Astrocyte (in vitro differentiated cells and primary cell): Measurements from ENCODE around the gene NAV2. TPM values are rescaled to one million over a fixed set of nuclear protein-coding genes. Genes with fewer than 3 reads are reported as not detected.

Experiments used
- DNase-seq: peaks from one replicate; pipeline ENCODE4 v3.0.0-alpha.2; 2010; ENCODE audit warnings: low read depth
- FAIRE-seq: peaks from 2 replicates; lab custom pipeline; 2011; peaks lifted over from hg19 to GRCh38; lab: Jason Lieb, UNC
- H2AFZ ChIP-seq: 2 replicates; pipeline ENCODE4 v1.6.0; 2012; ENCODE audit warnings: low read depth, low read length, inconsistent platforms
- H3K27ac ChIP-seq: 2 replicates; pipeline ENCODE4 v1.5.1; 2011; ENCODE audit warnings: low read depth, low read length, inconsistent platforms
- H3K27me3 ChIP-seq: 2 replicates; pipeline ENCODE4 v1.6.0; 2011; ENCODE audit warnings: low read length, inconsistent platforms; ENCODE audit not compliant: insufficient read depth
- H3K36me3 ChIP-seq: 2 replicates; pipeline ENCODE4 v1.5.1; 2011; ENCODE audit warnings: low read length, inconsistent platforms; ENCODE audit not compliant: insufficient read depth
- H3K4me1 ChIP-seq: 2 replicates; pipeline ENCODE4 v1.5.1; 2011; ENCODE audit warnings: low read length, inconsistent platforms; ENCODE audit not compliant: insufficient read depth
- H3K4me2 ChIP-seq: 2 replicates; pipeline ENCODE4 v1.6.0; 2012; ENCODE audit warnings: low read length, inconsistent platforms
- H3K4me3 ChIP-seq: 2 replicates; pipeline ENCODE4 v1.5.1; 2011; ENCODE audit warnings: low read depth, mild to moderate bottlenecking, low read length, inconsistent platforms; ENCODE audit not compliant: insufficient read depth
- H3K79me2 ChIP-seq: 2 replicates; pipeline ENCODE4 v1.6.0; 2012; ENCODE audit warnings: mild to moderate bottlenecking, low read length, inconsistent platforms; ENCODE audit not compliant: insufficient read depth
- H3K9ac ChIP-seq: 2 replicates; pipeline ENCODE4 v1.6.0; 2012; ENCODE audit warnings: mild to moderate bottlenecking, low read length, inconsistent platforms
- H3K9me3 ChIP-seq: 2 replicates; pipeline ENCODE4 v1.5.1; 2012; ENCODE audit warnings: low read depth, mild to moderate bottlenecking, low read length, inconsistent platforms; ENCODE audit not compliant: insufficient read depth
- H4K20me1 ChIP-seq: 2 replicates; pipeline ENCODE4 v1.6.0; 2012; ENCODE audit warnings: low read length, inconsistent platforms; ENCODE audit not compliant: insufficient read depth
- H3K27ac Mint-ChIP-seq: one replicate; pipeline ENCODE4 v1.8.0; 2021; ENCODE audit warnings: mild to moderate bottlenecking, mixed read lengths; ENCODE audit not compliant: unreplicated experiment
- H3K27me3 Mint-ChIP-seq: one replicate; pipeline ENCODE4 v1.8.0; 2021; ENCODE audit warnings: low read depth, mixed read lengths; ENCODE audit not compliant: unreplicated experiment
- H3K36me3 Mint-ChIP-seq: one replicate; pipeline ENCODE4 v1.8.0; 2021; ENCODE audit warnings: low read depth, mixed read lengths; ENCODE audit not compliant: unreplicated experiment
- H3K4me1 Mint-ChIP-seq: one replicate; pipeline ENCODE4 v1.8.0; 2021; ENCODE audit warnings: low read depth, mixed read lengths; ENCODE audit not compliant: unreplicated experiment
- H3K4me3 Mint-ChIP-seq: one replicate; pipeline ENCODE4 v1.8.0; 2021; ENCODE audit warnings: mild to moderate bottlenecking, moderate library complexity, mixed read lengths; ENCODE audit not compliant: unreplicated experiment
- H3K9me3 Mint-ChIP-seq: one replicate; pipeline ENCODE4 v1.8.0; 2021; ENCODE audit warnings: mild to moderate bottlenecking, mixed read lengths; ENCODE audit not compliant: unreplicated experiment
- CTCF ChIP-seq: IDR thresholded peaks from 2 replicates; pipeline ENCODE4 v1.5.1; 2011; ENCODE audit warnings: low read depth, mild to moderate bottlenecking, inconsistent platforms, low read length, moderate library complexity; ENCODE audit not compliant: insufficient read depth
- EZH2 ChIP-seq: IDR thresholded peaks from 2 replicates; pipeline ENCODE4 v1.6.1; 2012; ENCODE audit warnings: mild to moderate bottlenecking, low read length, inconsistent platforms; ENCODE audit not compliant: insufficient read depth
- total RNA-seq: library from RNA; stranded (reverse); gene quantifications from 2 replicates; pipeline ENCODE4 v1.2.1, GENCODE V29; 2021

NAV2 gene
- total RNA-seq, 1 donor from 2014 or later = 20.6 TPM

GRCh38 chr11:20020198-20020597 is 307.6 kb downstream of the NAV2 start:
- Mint-ChIP-seq H3K36me3 (no peaks in the 10 kb centered on the region), H3K4me3 (no peak overlapping the region), H3K27ac (no peak overlapping the region), H3K4me1 (peaks cover 38% of the 10 kb centered on the region), H3K27me3 (no peaks in the 10 kb centered on the region), H3K9me3 (peaks cover 2% of the 10 kb centered on the region)
- FAIRE-seq (no peak), DNase-seq (no peak)
- peaks cover 10% of the 10 kb centered on the region for H3K4me1 ChIP-seq
- no peak overlapping the region for H3K9ac ChIP-seq
- no peak overlapping the region for H3K4me2 ChIP-seq
- no peak overlapping the region for H3K4me3 ChIP-seq
- H3K27me3 ChIP-seq = no peaks in the 10 kb centered on the region
- H4K20me1 ChIP-seq = no peaks in the 10 kb centered on the region
- H3K79me2 ChIP-seq = peaks cover 5% of the 10 kb centered on the region
- no peaks in the 10 kb centered on the region for H3K9me3 ChIP-seq
- no peak overlapping the region for H3K27ac ChIP-seq
- TF ChIP-seq EZH2 (no peak), CTCF (no peak)
- H3K36me3 ChIP-seq = no peaks in the 10 kb centered on the region
- H2AFZ ChIP-seq = no peak overlapping the region

GRCh38 chr11:20020716-20021115 is 308.1 kb downstream of the NAV2 start:
- Histone ChIP-seq H3K9me3 (no peaks in the 10 kb centered on the region), H3K79me2 (peaks cover 5% of the 10 kb centered on the region), H3K27me3 (no peaks in the 10 kb centered on the region), H3K9ac (no peak overlapping the region), H3K4me3 (no peak overlapping the region), H3K27ac (no peak overlapping the region), H2AFZ (no peak overlapping the region), H3K36me3 (no peaks in the 10 kb centered on the region), H3K4me1 (peaks cover 10% of the 10 kb centered on the region), H3K4me2 (no peak overlapping the region), H4K20me1 (no peaks in the 10 kb centered on the region)
- TF ChIP-seq EZH2 (no peak), CTCF (no peak)
- no peak for FAIRE-seq
- no peak overlapping the region for H3K4me3 Mint-ChIP-seq
- H3K27me3 Mint-ChIP-seq = no peaks in the 10 kb centered on the region
- peaks cover 2% of the 10 kb centered on the region for H3K9me3 Mint-ChIP-seq
- DNase-seq = no peak
- H3K36me3 Mint-ChIP-seq = no peaks in the 10 kb centered on the region
- no peak overlapping the region for H3K27ac Mint-ChIP-seq
- peaks cover 43% of the 10 kb centered on the region for H3K4me1 Mint-ChIP-seq

- TF ChIP-seq EZH2 (no peak), CTCF (no peak)
- peaks cover 10% of the 10 kb centered on the region for H3K4me1 ChIP-seq
- no peaks in the 10 kb centered on the region for H3K36me3 Mint-ChIP-seq
- no peak overlapping the region for H3K9ac ChIP-seq
- H3K36me3 ChIP-seq = no peaks in the 10 kb centered on the region
- H3K27ac Mint-ChIP-seq = no peak overlapping the region
- no peak overlapping the region for H3K4me3 ChIP-seq
- no peaks in the 10 kb centered on the region for H3K9me3 ChIP-seq
- no peak overlapping the region for H3K27ac ChIP-seq
- no peak overlapping the region for H3K4me2 ChIP-seq
- peaks cover 2% of the 10 kb centered on the region for H3K9me3 Mint-ChIP-seq
- no peaks in the 10 kb centered on the region for H3K27me3 Mint-ChIP-seq
- no peak overlapping the region for H2AFZ ChIP-seq
- peaks cover 46% of the 10 kb centered on the region for H3K4me1 Mint-ChIP-seq
- no peaks in the 10 kb centered on the region for H3K27me3 ChIP-seq
- no peaks in the 10 kb centered on the region for H4K20me1 ChIP-seq
- H3K79me2 ChIP-seq = peaks cover 5% of the 10 kb centered on the region
- H3K4me3 Mint-ChIP-seq = no peak overlapping the region
- FAIRE-seq = no peak
- DNase-seq = no peak
Observed at GRCh38 chr11:20021212-20021611, 308.6 kb downstream of the NAV2 start.
